PFSK-1 (cell line): Measurements from ENCODE around the gene HOTAIR.

Experiments used
- POLR2AphosphoS5 ChIP-seq: IDR thresholded peaks from 2 replicates; pipeline ENCODE4 v1.6.1; 2012; ENCODE audit warnings: low read depth, mild to moderate bottlenecking, control low read depth, low read length, moderate library complexity
- SIN3A ChIP-seq: IDR thresholded peaks from 2 replicates; pipeline ENCODE4 v1.6.1; 2012; ENCODE audit warnings: mild to moderate bottlenecking, low read length, moderate library complexity, borderline replicate concordance; ENCODE audit not compliant: insufficient read depth
- TAF1 ChIP-seq: IDR thresholded peaks from 2 replicates; pipeline ENCODE4 v1.6.1; 2012; ENCODE audit warnings: low read length, control low read depth, borderline replicate concordance; ENCODE audit not compliant: insufficient read depth
- TF ChIP-seq, protein P1 (sequence below), 2 experiments: IDR thresholded peaks; 2 replicates each; pipeline versions ENCODE4 v1.6.1 to v1.8.0; 2011 to 2012; ENCODE audit warnings: low read depth in 2 of 2, low read length in 2 of 2, control low read depth in 1 of 2, inconsistent platforms in 1 of 2, mild to moderate bottlenecking in 1 of 2, moderate library complexity in 1 of 2; ENCODE audit not compliant: insufficient read depth in 1 of 2

DNA sequence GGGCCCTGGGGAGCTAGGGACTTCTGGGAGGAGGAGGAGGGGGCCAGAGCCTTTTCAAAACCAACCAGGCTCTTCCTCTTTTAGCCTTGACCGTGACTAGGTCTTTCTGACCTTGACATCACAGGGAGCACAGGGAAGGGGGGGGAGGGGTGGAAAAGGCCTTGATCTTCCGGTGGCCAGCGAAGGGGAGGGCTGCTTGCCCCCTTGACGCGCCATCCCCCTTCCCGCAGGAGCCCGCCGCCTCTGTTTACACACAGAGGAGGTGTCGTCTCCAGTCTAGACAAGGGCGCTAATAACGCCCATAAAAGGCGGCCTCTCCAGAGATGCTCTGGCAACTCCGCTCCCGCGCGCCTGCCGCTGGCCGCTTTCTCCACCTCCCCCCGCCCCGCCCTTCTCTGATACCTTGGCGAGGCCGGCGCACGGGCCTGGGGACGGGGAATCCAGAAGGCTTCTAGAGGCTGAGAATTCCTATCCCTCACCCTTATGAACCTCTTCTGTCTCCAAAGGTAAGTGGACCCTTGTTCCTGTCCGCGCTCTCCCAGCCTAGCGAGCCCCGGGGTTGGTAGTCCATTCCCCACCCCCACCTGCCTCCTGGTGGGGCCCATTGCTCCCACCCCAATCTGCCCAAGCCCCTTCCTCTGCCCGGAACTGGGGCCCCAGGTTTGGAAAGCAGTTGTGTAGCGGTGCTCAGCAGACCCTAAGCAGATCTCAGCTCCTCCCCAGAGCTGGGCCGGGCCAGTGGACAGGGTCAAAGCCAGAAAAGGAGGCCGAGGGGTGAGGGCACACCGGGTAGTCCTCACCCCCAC lies 24.9 kb downstream of the HOTAIR start:
- TF ChIP-seq SIN3A (no peak), POLR2AphosphoS5 (no peak), TAF1 (no peak)
- TF ChIP-seq, protein P1, sequence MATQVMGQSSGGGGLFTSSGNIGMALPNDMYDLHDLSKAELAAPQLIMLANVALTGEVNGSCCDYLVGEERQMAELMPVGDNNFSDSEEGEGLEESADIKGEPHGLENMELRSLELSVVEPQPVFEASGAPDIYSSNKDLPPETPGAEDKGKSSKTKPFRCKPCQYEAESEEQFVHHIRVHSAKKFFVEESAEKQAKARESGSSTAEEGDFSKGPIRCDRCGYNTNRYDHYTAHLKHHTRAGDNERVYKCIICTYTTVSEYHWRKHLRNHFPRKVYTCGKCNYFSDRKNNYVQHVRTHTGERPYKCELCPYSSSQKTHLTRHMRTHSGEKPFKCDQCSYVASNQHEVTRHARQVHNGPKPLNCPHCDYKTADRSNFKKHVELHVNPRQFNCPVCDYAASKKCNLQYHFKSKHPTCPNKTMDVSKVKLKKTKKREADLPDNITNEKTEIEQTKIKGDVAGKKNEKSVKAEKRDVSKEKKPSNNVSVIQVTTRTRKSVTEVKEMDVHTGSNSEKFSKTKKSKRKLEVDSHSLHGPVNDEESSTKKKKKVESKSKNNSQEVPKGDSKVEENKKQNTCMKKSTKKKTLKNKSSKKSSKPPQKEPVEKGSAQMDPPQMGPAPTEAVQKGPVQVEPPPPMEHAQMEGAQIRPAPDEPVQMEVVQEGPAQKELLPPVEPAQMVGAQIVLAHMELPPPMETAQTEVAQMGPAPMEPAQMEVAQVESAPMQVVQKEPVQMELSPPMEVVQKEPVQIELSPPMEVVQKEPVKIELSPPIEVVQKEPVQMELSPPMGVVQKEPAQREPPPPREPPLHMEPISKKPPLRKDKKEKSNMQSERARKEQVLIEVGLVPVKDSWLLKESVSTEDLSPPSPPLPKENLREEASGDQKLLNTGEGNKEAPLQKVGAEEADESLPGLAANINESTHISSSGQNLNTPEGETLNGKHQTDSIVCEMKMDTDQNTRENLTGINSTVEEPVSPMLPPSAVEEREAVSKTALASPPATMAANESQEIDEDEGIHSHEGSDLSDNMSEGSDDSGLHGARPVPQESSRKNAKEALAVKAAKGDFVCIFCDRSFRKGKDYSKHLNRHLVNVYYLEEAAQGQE (IDR thresholded peaks at IDR 0.05; ENCODE audit: insufficient read depth in 1 of 2, low read depth in 2 of 2, low read length in 2 of 2), result no peak
